ENCODE measurements around the gene STAT5A. TPM values are rescaled to one million over a fixed set of nuclear protein-coding genes. Genes with fewer than 3 reads are reported as not detected.

STAT5A gene
- polyA plus RNA-seq, 1 donor (not counting 4 experiments of a cell fraction or from before 2014, with no cell fraction given) = 0.51 TPM

DNA sequence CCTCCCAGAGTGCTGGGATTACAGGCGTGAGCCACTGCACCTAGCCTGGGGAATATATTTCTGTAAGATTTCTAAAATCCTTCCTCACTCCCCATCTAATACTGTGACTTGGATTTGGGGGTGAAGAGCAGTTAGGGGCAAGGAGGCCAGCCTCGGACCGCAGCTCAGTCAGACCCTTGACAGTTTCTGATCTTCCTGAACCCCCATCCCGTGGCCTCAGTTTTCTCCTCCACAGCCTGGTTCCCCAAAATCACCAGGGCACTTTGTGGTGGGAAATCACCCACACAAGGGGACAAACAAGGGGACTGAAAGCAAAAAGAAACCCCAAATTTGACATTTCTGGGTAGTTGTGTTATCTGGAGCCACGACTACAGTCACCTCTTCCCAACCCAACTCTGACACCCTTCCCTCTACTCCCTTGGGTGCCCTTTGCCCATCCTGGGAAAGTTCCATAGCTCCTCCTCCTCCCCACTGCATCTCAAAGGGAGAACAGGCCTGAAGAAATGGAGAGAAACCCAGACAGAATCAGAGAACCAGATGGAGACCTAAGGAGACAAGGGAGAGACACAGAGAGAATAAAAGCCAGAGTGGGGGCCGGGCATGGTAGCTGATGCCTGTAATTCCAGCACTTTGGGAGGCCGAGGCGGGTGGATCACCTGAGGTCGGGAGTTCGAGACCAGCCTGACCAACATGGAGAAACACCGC lies 2.8 kb upstream of the STAT5A start:
- H4K20me1 ChIP-seq (ENCODE audit: control insufficient read depth, extremely low read depth, insufficient read depth, low read length) = no peaks in the 10 kb centered on the region
- no peak overlapping the region for H2AFZ ChIP-seq (ENCODE audit: control insufficient read depth, low read length)
- H3K4me3 ChIP-seq (ENCODE audit: control insufficient read depth in 2 of 3, extremely low read depth in 1 of 3, insufficient read depth in 2 of 3, low read depth in 1 of 3, low read length in 3 of 3) = no peak overlapping the region
- H3K9me1 ChIP-seq (ENCODE audit: control insufficient read depth, extremely low read depth, insufficient read depth, low read length) = no peaks in the 10 kb centered on the region
- no peak overlapping the region for H3K27ac ChIP-seq (ENCODE audit: control insufficient read depth, insufficient read depth, low read length)
- H3K79me2 ChIP-seq (ENCODE audit: control insufficient read depth, insufficient read depth, low read length) = no peaks in the 10 kb centered on the region
- peaks cover 33% of the 10 kb centered on the region for H3K27me3 ChIP-seq (ENCODE audit: control insufficient read depth, extremely low read depth, insufficient read depth, low read length)
- DNase-seq (ENCODE audit: low read depth, low spot score) = no peak
- dilution Hi-C loops (cut with MboI; ENCODE audit: extremely low pct_ligation_motif_present, low sequenced_read_pairs) = no loop called here
- peaks cover 14% of the 10 kb centered on the region for H3K4me1 ChIP-seq (ENCODE audit: control insufficient read depth, extremely low read depth, insufficient read depth, low read length)
- FAIRE-seq = no peak
- no peaks in the 10 kb centered on the region for H3K9me3 ChIP-seq (ENCODE audit: control insufficient read depth, low read depth, low read length)
- H3K4me2 ChIP-seq (ENCODE audit: control insufficient read depth, extremely low read depth, insufficient read depth, low read depth, low read length) = no peak overlapping the region
- TF ChIP-seq EZH2 (IDR thresholded peaks at IDR 0.05; ENCODE audit: low read length) = no peak
- TF ChIP-seq, protein P1, sequence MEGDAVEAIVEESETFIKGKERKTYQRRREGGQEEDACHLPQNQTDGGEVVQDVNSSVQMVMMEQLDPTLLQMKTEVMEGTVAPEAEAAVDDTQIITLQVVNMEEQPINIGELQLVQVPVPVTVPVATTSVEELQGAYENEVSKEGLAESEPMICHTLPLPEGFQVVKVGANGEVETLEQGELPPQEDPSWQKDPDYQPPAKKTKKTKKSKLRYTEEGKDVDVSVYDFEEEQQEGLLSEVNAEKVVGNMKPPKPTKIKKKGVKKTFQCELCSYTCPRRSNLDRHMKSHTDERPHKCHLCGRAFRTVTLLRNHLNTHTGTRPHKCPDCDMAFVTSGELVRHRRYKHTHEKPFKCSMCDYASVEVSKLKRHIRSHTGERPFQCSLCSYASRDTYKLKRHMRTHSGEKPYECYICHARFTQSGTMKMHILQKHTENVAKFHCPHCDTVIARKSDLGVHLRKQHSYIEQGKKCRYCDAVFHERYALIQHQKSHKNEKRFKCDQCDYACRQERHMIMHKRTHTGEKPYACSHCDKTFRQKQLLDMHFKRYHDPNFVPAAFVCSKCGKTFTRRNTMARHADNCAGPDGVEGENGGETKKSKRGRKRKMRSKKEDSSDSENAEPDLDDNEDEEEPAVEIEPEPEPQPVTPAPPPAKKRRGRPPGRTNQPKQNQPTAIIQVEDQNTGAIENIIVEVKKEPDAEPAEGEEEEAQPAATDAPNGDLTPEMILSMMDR (optimal IDR thresholded peaks at IDR 0.05 in 1 of 3, IDR thresholded peaks at IDR 0.05 in 1 of 3, conservative IDR thresholded peaks at IDR 0.05 in 1 of 3; ENCODE audit: extremely low read depth in 1 of 3, insufficient read depth in 2 of 3, low read length in 3 of 3) = no peak
- no peak overlapping the region for H3K9ac ChIP-seq (ENCODE audit: control insufficient read depth, extremely low read depth, insufficient read depth, low read length)
- no peaks in the 10 kb centered on the region for H3K36me3 ChIP-seq (ENCODE audit: control insufficient read depth in 2 of 2, extremely low read depth in 1 of 2, insufficient read depth in 2 of 2, low read length in 2 of 2)

DNA sequence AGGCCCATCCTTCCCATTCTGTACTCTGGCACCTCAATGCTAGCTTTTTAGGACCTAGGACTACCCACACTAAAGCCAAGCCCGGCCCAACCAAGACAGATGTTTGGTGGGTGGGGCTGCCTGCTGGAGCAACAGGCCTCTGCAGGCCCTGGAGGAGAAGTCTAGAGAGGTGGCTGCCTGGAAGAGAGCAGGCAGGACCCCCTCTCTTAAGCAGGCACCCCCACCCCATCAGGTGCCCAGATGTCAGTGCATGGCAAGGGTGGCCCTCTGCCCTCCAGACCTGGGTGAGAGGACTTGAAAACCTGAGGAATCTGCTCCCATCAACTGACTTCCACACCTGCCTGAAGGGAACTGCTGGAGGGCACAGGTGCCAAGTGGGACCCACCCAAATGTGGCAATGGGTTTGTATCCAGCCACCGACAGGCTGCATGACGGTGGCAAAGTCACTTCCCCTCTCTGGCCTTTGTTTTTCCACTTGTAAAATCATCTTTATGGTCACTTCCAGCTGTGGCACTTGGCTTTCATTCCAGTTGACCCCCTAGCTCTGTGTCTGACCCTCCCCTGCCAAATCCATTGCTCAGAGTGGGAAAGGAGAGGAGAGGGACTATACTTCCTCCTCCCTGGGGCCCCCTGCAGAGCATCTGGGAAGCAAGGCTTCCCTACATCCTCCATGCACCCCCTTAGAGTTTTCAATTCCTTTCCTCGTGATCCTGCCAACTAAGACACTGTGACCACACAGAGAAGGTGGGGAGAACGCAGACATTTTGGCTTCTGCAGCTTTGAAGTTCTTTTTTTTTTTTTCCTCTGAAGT lies 1.7 kb upstream of the STAT5A start:
- no peak for FAIRE-seq
- no peak overlapping the region for H3K4me2 ChIP-seq (ENCODE audit: control insufficient read depth, extremely low read depth, insufficient read depth, low read depth, low read length)

More for the DNA sequence above, 1.7 kb upstream of the STAT5A start:
- Histone ChIP-seq H3K9me3 (ENCODE audit: control insufficient read depth, low read depth, low read length) (no peaks in the 10 kb centered on the region), H3K9ac (ENCODE audit: control insufficient read depth, extremely low read depth, insufficient read depth, low read length) (no peak overlapping the region), H4K20me1 (ENCODE audit: control insufficient read depth, extremely low read depth, insufficient read depth, low read length) (no peaks in the 10 kb centered on the region), H3K4me3 (ENCODE audit: control insufficient read depth in 2 of 3, extremely low read depth in 1 of 3, insufficient read depth in 2 of 3, low read depth in 1 of 3, low read length in 3 of 3) (no peak overlapping the region), H3K27ac (ENCODE audit: control insufficient read depth, insufficient read depth, low read length) (no peak overlapping the region), H3K4me1 (ENCODE audit: control insufficient read depth, extremely low read depth, insufficient read depth, low read length) (peaks cover 14% of the 10 kb centered on the region), H3K79me2 (ENCODE audit: control insufficient read depth, insufficient read depth, low read length) (no peaks in the 10 kb centered on the region), H3K9me1 (ENCODE audit: control insufficient read depth, extremely low read depth, insufficient read depth, low read length) (no peaks in the 10 kb centered on the region), H2AFZ (ENCODE audit: control insufficient read depth, low read length) (no peak overlapping the region), H3K27me3 (ENCODE audit: control insufficient read depth, extremely low read depth, insufficient read depth, low read length) (peaks cover 33% of the 10 kb centered on the region), H3K36me3 (ENCODE audit: control insufficient read depth in 2 of 2, extremely low read depth in 1 of 2, insufficient read depth in 2 of 2, low read length in 2 of 2) (no peaks in the 10 kb centered on the region)
- dilution Hi-C loops (cut with MboI; ENCODE audit: extremely low pct_ligation_motif_present, low sequenced_read_pairs) = no loop called here
- DNase-seq (ENCODE audit: low read depth, low spot score) = no peak
- no peak for TF ChIP-seq EZH2 (IDR thresholded peaks at IDR 0.05; ENCODE audit: low read length)
- TF ChIP-seq, protein P1 (optimal IDR thresholded peaks at IDR 0.05 in 1 of 3, IDR thresholded peaks at IDR 0.05 in 1 of 3, conservative IDR thresholded peaks at IDR 0.05 in 1 of 3; ENCODE audit: extremely low read depth in 1 of 3, insufficient read depth in 2 of 3, low read length in 3 of 3) = no peak
